GM19397 (cell line): Measurements from ENCODE around the gene CUTA.

ENCODE experiments used
- ATAC-seq: cut with Tn5 transposase; IDR thresholded peaks from one replicate; pipeline ENCODE4 v1.9.1; 2021; ENCODE audit warnings: mild to moderate bottlenecking, moderate library complexity; ENCODE audit not compliant: unreplicated experiment

Gene CUTA

GRCh38 chr6:33439956-33440648, 22.2 kb upstream of the CUTA start:
- ATAC-seq, result no peak

- ATAC-seq, result no peak
These were observed 21.2 kb upstream of the CUTA start for GRCh38 chr6:33438978-33439594.

DNA sequence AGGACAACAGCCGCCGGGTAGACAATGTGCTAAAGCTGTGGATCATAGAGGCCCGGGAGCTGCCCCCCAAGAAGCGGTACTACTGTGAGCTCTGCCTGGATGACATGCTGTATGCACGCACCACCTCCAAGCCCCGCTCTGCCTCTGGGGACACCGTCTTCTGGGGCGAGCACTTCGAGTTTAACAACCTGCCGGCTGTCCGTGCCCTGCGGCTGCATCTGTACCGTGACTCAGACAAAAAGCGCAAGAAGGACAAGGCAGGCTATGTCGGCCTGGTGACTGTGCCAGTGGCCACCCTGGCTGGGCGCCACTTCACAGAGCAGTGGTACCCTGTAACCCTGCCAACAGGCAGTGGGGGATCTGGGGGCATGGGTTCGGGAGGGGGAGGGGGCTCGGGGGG, 19.8 kb upstream of the CUTA start:
- no peak for ATAC-seq

DNA sequence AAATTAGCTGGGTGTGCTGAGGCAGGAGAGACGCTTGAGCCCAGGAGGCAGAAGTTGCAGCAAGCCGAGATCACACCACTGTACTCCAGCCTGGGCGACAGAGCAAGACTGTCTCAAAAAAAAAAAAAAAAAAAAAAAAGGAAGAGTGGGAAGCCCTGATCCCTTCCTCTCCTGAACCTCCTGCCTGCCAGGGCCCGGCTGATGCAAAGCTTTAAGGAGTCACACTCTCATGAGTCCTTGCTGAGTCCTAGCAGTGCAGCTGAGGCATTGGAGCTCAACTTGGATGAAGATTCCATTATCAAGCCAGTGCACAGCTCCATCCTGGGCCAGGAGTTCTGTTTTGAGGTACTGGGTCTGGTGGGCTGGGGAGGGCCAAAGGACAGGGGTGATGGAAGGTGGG, 17.1 kb upstream of the CUTA start:
- no peak for ATAC-seq

DNA sequence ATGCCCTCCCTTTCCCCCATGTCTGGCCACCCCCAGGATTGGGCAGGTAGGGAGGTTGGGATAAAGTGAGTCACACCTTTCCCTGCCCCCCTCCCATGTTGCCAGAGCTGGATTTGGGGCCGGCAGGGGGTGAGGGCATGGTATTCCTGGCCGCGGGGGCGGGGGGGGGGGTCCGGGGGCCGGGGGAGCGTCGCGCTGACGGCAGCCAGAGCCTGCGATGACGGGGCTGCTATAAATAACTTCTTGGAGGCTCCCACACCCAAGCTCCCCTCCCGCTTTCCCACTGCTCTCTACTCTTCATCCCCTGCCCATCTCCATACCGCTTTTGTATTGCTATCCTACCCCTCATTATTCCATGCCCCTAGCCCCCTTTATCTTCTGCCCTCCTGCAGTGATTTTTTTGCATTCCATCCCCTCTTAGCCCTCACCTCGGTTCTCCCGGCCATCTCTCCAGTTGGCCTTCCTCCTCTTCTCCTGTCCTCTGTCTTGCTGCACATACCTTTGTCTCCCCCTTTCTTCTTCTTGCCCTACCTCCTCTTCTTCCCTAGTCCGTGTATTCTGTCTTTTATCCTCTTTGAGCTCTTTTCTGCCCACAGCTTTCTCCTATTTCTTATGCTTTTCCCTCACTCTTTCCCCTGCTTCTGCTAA, 15.8 kb upstream of the CUTA start:
- ATAC-seq, result no peak

GRCh38 chr6:33433001-33433543, 15.2 kb upstream of the CUTA start:
- no peak for ATAC-seq

DNA sequence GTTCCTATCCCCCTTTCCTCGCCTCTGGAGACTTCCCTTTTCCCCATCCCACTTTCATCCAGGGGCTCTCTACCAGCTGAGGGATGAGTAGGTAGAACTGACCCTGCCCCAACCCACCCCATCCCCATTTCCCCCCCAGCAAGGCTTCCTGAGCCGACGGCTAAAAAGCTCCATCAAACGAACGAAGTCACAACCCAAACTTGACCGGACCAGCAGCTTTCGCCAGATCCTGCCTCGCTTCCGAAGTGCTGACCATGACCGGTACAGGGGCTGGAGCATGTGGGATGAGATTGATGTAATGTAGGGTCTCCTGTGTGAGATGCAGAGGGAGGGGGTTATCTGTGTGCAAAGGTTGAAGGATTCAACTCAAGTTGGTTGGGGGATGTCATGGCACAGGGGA, 14.6 kb upstream of the CUTA start:
- ATAC-seq, result no peak

GRCh38 chr6:33431880-33432541, 14.1 kb upstream of the CUTA start:
- no peak for ATAC-seq

- ATAC-seq, result no peak
These were observed 13.3 kb upstream of the CUTA start for GRCh38 chr6:33430991-33431879.

DNA sequence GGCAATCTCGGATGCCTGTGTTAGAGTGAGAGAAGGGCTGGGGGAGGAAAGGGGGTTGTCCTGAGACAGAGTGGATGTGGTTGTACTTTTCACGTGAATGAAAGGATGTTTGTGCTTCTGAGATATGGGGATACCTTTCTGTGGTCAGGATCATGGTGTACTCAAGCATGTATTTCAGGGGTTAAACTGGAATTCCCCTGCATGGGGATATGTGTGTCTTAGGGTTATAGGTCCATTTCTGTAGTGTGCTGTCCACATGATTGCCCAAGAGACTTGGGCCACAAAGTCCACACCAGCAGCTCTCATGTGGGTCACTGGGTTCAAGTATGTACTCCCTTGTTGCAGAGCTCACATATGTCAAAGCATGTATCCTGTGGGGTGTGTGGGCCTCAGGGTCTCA, 12.4 kb upstream of the CUTA start:
- no peak for ATAC-seq

DNA sequence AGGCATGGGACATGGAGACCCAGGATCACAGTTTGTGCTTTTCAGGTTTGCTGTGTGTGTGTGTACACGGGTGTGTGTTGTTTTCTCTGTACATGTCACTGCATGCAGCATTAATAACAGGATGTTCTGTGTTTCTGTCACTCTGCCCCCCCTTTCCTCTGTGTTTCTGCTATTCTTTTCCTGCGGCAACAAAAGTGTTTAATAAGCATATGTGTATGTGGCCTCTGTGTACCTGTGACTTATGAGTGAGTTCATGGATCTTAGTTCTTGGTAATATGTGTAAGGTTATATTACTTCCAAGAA, 11.8 kb upstream of the CUTA start:
- no peak for ATAC-seq

GRCh38 chr6:33428966-33429749, 11.3 kb upstream of the CUTA start:
- ATAC-seq, result no peak

DNA sequence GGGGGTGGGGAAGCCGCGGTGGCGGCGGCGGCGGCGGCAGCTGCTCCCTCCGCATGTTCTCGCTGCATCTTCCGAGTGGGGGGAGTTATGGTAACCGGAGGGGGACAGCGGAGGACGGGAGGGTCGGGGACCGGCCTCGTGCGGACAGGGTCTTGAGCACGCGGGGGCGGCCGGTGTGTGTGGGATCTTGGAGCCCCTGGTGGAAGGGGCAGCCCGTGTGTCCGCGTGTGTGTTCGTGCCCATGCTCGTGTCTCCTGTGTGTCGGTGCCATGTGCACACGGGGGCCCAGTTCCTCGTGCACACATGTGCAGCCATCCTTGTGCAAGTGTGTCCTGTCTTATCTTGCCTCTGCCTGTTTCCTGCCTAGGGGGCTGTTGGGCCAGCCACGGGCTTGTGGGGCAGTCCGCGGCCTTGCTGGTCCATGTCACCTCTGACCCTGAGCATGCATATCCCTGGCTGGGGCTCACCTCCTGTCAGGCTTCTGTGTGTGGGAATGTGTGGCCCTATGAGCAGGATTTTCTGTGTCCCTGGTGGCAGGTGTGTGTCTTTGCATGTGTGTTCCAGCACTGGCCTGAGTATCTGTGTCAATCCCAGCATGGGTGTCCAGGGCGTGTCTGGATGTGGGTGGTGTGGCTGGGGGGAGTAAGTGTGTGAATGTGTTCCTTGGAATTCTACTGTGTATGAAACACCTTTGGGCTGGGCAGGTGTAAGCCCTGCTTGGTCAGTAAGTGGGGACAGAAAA, 10.5 kb upstream of the CUTA start:
- ATAC-seq, result no peak

GRCh38 chr6:33427585-33428223, 9.8 kb upstream of the CUTA start:
- no peak for ATAC-seq

DNA sequence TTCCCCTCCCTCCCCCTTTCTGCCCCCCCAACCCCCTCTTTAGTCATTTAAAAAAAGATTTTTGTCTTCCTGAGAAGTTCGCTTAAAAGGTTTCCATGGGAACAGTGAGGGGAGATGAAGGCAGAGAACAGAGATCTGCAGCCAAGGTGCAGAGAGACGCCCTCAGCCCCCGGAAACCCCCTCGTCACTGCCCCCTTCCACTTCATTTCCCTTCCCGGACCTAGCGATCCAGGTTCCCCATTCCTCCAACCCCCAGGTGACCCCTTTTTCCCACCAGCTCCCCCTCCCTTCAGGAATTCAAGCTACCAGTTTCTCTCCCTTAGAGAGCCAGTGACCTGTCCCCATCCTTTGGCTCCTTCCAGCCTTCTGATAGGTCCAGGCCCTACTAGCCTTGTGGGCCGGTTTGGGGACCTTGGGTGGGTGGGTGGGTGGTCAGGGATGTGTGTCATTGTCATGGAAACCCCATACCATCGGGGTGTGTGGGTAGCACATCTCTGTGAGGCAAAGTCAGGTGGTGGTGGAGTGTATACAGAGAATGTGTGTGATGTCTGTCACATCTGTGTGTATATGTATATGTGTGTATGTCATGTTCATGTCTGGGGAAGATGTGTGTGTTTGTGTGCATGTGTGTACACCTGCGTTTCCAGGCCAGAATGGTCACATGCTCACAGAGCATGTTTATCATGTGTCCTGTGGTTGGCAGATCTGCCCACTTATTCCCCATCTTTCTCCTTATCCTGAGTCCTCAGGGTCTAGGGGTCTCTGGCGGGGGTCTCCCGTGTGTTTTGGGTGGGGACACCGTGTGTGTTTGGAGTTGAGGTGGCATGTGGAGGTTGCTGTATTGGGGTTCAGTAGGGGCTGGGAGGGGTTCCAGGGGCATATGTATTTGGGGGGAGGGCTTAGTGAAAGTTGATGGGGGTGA, 8.9 kb upstream of the CUTA start:
- ATAC-seq, result no peak

- ATAC-seq, result peak; percentile 35
These were observed 8.0 kb upstream of the CUTA start for GRCh38 chr6:33425668-33426577.
